ENCODE results near the gene PON1. TPM values are rescaled to one million over a fixed set of nuclear protein-coding genes. Genes with fewer than 3 reads are reported as not detected.

The PON1 gene
- total and polyA plus RNA-seq, 2 donors (not counting 1 experiment from before 2014, with no cell fraction given): not detected

DNA sequence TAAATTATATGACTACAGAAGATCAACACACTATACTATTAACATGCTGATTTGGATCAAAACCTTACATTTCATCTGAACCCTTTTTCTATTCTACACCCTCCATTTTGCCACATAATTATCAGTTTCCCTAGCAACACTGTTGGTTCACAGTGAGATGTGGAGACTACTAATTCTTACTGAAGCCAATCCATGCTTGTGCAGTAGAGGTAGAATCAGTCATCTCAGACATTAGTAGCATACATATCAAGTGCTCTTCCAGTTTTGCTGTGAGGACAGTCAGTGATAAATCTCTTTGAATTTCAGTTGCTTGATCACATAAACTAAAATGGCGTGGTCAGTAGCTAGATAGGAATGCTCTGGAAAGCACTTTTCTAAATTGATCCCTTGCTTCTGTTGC lies 70.3 kb downstream of the PON1 start:
- intact Hi-C loops (cut with micrococcal nuclease): no loop called here
- POLR2A ChIA-PET: no interaction called here
- WGBS (ENCODE audit: insufficient coverage): 86% methylated on average over 1 of the region's 1 CpG

DNA sequence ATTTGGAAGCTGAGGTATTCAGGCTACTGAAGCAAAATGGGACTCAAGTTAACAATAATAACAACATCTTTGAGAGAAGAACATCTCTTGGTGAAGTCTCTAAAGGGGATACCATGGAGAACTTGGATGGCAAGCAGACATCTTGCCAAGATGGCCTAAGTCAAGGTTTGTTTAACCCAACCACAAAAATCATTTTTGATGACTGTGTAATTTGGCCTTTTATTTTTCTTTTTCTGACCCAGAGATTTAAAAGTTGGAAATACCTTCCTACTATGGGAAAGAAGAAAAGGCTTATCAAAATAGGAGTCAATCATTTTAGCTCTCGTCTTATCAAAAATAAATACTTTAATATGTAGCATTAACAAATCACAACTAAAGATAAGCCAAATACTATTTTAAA lies 72.4 kb downstream of the PON1 start:
- ATAC-seq (ENCODE audit: low read depth) (no peak), DNase-seq (no peak)
- Histone ChIP-seq H3K27me3 (replicated peaks in 1 of 4; ENCODE audit: control extremely low read depth in 1 of 4, control insufficient read depth in 3 of 4, insufficient read depth in 4 of 4, low read length in 3 of 4) (no peaks in the 10 kb centered on the region), H2AFZ (ENCODE audit: insufficient read depth, low read depth, low read length, poor library complexity, severe bottlenecking) (no peak overlapping the region), H3K4me1 (ENCODE audit: control insufficient read depth in 2 of 2, insufficient read depth in 2 of 2, low read length in 2 of 2) (no peaks in the 10 kb centered on the region), H3K79me2 (ENCODE audit: control insufficient read depth, insufficient read depth, low read length) (no peaks in the 10 kb centered on the region), H3K4me3 (ENCODE audit: control extremely low read depth in 1 of 5, extremely low read depth in 1 of 5, insufficient read depth in 1 of 5, low read depth in 2 of 5, low read length in 4 of 5) (no peak overlapping the region), H4K20me1 (ENCODE audit: control insufficient read depth, insufficient read depth, low read length, poor library complexity, severe bottlenecking) (no peaks in the 10 kb centered on the region), H3K36me3 (replicated peaks in 1 of 2; ENCODE audit: control extremely low read depth in 1 of 2, control insufficient read depth in 1 of 2, extremely low read depth in 1 of 2, insufficient read depth in 2 of 2, low read length in 1 of 2) (no peaks in the 10 kb centered on the region), H3K9me3 (ENCODE audit: control extremely low read depth in 1 of 3, control insufficient read depth in 2 of 3, insufficient read depth in 1 of 3, low read length in 2 of 3) (no peaks in the 10 kb centered on the region), H3K4me2 (replicated peaks; ENCODE audit: low read depth, low read length, poor library complexity, severe bottlenecking) (no peak overlapping the region), H3K27ac (ENCODE audit: low read length in 2 of 2) (no peak overlapping the region), H3K9ac (ENCODE audit: low read length) (no peak overlapping the region)
- Mint-ChIP-seq H3K27ac (no peak overlapping the region), H3K4me3 (no peak overlapping the region), H3K27me3 (no peaks in the 10 kb centered on the region), H3K4me1 (no peaks in the 10 kb centered on the region), H3K9me3 (ENCODE audit: insufficient read depth) (no peaks in the 10 kb centered on the region)
- TF ChIP-seq, protein P1, sequence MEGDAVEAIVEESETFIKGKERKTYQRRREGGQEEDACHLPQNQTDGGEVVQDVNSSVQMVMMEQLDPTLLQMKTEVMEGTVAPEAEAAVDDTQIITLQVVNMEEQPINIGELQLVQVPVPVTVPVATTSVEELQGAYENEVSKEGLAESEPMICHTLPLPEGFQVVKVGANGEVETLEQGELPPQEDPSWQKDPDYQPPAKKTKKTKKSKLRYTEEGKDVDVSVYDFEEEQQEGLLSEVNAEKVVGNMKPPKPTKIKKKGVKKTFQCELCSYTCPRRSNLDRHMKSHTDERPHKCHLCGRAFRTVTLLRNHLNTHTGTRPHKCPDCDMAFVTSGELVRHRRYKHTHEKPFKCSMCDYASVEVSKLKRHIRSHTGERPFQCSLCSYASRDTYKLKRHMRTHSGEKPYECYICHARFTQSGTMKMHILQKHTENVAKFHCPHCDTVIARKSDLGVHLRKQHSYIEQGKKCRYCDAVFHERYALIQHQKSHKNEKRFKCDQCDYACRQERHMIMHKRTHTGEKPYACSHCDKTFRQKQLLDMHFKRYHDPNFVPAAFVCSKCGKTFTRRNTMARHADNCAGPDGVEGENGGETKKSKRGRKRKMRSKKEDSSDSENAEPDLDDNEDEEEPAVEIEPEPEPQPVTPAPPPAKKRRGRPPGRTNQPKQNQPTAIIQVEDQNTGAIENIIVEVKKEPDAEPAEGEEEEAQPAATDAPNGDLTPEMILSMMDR (IDR thresholded peaks at IDR 0.05): no peak
- TF ChIP-seq EZH2 (IDR thresholded peaks at IDR 0.05; ENCODE audit: borderline replicate concordance, insufficient read depth, low read depth, low read length, poor library complexity, severe bottlenecking): no peak
- CTCF ChIA-PET: interaction anchor here (0.6 to 1.1 kb wide), 2 partner anchors 15 to 225 kb away, joined by 3 to 5 read pairs; no protein-coding TSS in a partner anchor
- POLR2A ChIA-PET: no interaction called here
- WGBS (ENCODE audit: insufficient coverage): no CpG with 5 or more reads among the region's 1 CpG
- intact Hi-C loops (cut with micrococcal nuclease): no loop called here

More for the DNA sequence above, 70.3 kb downstream of the PON1 start:
- Mint-ChIP-seq H3K4me1 (no peaks in the 10 kb centered on the region), H3K4me3 (no peak overlapping the region), H3K27me3 (no peaks in the 10 kb centered on the region), H3K9me3 (ENCODE audit: insufficient read depth) (no peaks in the 10 kb centered on the region), H3K27ac (no peak overlapping the region)
- Histone ChIP-seq H4K20me1 (ENCODE audit: control insufficient read depth, insufficient read depth, low read length, poor library complexity, severe bottlenecking) (no peaks in the 10 kb centered on the region), H3K27ac (ENCODE audit: low read length in 2 of 2) (no peak overlapping the region), H2AFZ (ENCODE audit: insufficient read depth, low read depth, low read length, poor library complexity, severe bottlenecking) (no peak overlapping the region), H3K4me3 (ENCODE audit: control extremely low read depth in 1 of 5, extremely low read depth in 1 of 5, insufficient read depth in 1 of 5, low read depth in 2 of 5, low read length in 4 of 5) (no peak overlapping the region), H3K79me2 (ENCODE audit: control insufficient read depth, insufficient read depth, low read length) (no peaks in the 10 kb centered on the region), H3K9ac (ENCODE audit: low read length) (no peak overlapping the region), H3K9me3 (ENCODE audit: control extremely low read depth in 1 of 3, control insufficient read depth in 2 of 3, insufficient read depth in 1 of 3, low read length in 2 of 3) (no peaks in the 10 kb centered on the region), H3K36me3 (replicated peaks in 1 of 2; ENCODE audit: control extremely low read depth in 1 of 2, control insufficient read depth in 1 of 2, extremely low read depth in 1 of 2, insufficient read depth in 2 of 2, low read length in 1 of 2) (no peaks in the 10 kb centered on the region), H3K4me2 (replicated peaks; ENCODE audit: low read depth, low read length, poor library complexity, severe bottlenecking) (no peak overlapping the region), H3K27me3 (replicated peaks in 1 of 4; ENCODE audit: control extremely low read depth in 1 of 4, control insufficient read depth in 3 of 4, insufficient read depth in 4 of 4, low read length in 3 of 4) (no peaks in the 10 kb centered on the region), H3K4me1 (ENCODE audit: control insufficient read depth in 2 of 2, insufficient read depth in 2 of 2, low read length in 2 of 2) (no peaks in the 10 kb centered on the region)
- CTCF ChIA-PET: no interaction called here
- DNase-seq (no peak), ATAC-seq (ENCODE audit: low read depth) (no peak)
- TF ChIP-seq, protein P1 (IDR thresholded peaks at IDR 0.05): no peak
- TF ChIP-seq EZH2 (IDR thresholded peaks at IDR 0.05; ENCODE audit: borderline replicate concordance, insufficient read depth, low read depth, low read length, poor library complexity, severe bottlenecking): no peak
